Panc1 (cell line): ENCODE data around the gene TMEM121. TPM values are rescaled to one million over a fixed set of nuclear protein-coding genes. Genes with fewer than 3 reads are reported as not detected.

ENCODE experiments used
- ATAC-seq: fragments of 200-7000 bp; cut with Tn5 transposase; 2 replicates; pipeline ENCODE4 v1.9.1; 2020; ENCODE audit warnings: mild to moderate bottlenecking, moderate library complexity
- BruUV-seq: library from RNA; stranded (reverse); fragments of 400-500 nt; replicated peaks from 2 replicates; lab custom pipeline; 2021; lab: Mats Ljungman, UMichigan
- CTCF ChIA-PET: fragments of 300-600 bp; sonication (Branson Sonifier 250); formaldehyde crosslinking; loops from one replicate; lab custom pipeline; 2022; ENCODE audit warnings: antibody characterized with exemption; lab: Charles Lee
- POLR2A ChIA-PET: fragments of 300-600 bp; sonication (Branson Sonifier 250); formaldehyde crosslinking; loops from one replicate; lab custom pipeline; 2022; ENCODE audit warnings: antibody characterized with exemption; lab: Charles Lee
- DNase-seq: peaks from one replicate; pipeline ENCODE4 v3.0.0-alpha.2; 2010; ENCODE audit warnings: low read depth, low spot score
- H3K27ac ChIP-seq: 2 replicates; pipeline ENCODE4 v1.5.1; 2011; ENCODE audit warnings: mild to moderate bottlenecking, low read length, inconsistent platforms
- H3K27me3 ChIP-seq: fragments of 200-500 bp; sonication (Bioruptor generic); 2 replicates; pipeline ENCODE4 v1.6.0; 2014; ENCODE audit warnings: low read length, inconsistent platforms; ENCODE audit not compliant: control insufficient read depth, insufficient read depth
- H3K36me3 ChIP-seq: fragments of 200-500 bp; sonication (Bioruptor generic); 2 replicates; pipeline ENCODE4 v1.5.1; 2014; ENCODE audit warnings: inconsistent platforms, mild to moderate bottlenecking, low read length, moderate library complexity; ENCODE audit not compliant: control insufficient read depth, insufficient read depth
- H3K4me1 ChIP-seq: 2 replicates; pipeline ENCODE4 v1.5.1; 2011; ENCODE audit warnings: inconsistent platforms, mild to moderate bottlenecking, low read length, moderate library complexity; ENCODE audit not compliant: control insufficient read depth, insufficient read depth
- H3K4me3 ChIP-seq, 2 experiments: 2 replicates each; pipeline ENCODE4 v1.5.1; 2011 to 2012; ENCODE audit warnings: low read depth in 2 of 2, low read length in 2 of 2, mild to moderate bottlenecking in 2 of 2, inconsistent platforms in 1 of 2, moderate library complexity in 1 of 2
- H3K9me3 ChIP-seq: fragments of 200-500 bp; sonication (Bioruptor generic); 2 replicates; pipeline ENCODE4 v1.5.1; 2014; ENCODE audit warnings: low read depth, mild to moderate bottlenecking, inconsistent platforms, low read length, moderate library complexity; ENCODE audit not compliant: control insufficient read depth, insufficient read depth
- POLR2AphosphoS5 ChIP-seq: IDR thresholded peaks from 2 replicates; pipeline ENCODE4 v1.6.1; 2012; ENCODE audit warnings: mild to moderate bottlenecking, low read depth, low read length, moderate library complexity
- SIN3A ChIP-seq: IDR thresholded peaks from 2 replicates; pipeline ENCODE4 v1.6.1; 2012; ENCODE audit warnings: low read depth, mild to moderate bottlenecking, low read length, moderate library complexity, borderline replicate concordance; ENCODE audit not compliant: insufficient read depth
- TCF7L2 ChIP-seq: IDR thresholded peaks from 2 replicates; pipeline ENCODE4 v1.6.1; 2011; ENCODE audit warnings: mild to moderate bottlenecking, low read depth, low read length, inconsistent platforms
- in situ Hi-C: cut with HindIII; loops from 2 replicates; pipeline ENCODE4 v1.10.0; 2016; ENCODE audit warnings: low sequenced_read_pairs, low pct_unique_long_range_greater_than_20kb
- intact Hi-C: fragments of 100-400 bp; cut with micrococcal nuclease; formaldehyde crosslinking; loops from one replicate; pipeline ENCODE4 v1.10.0; 2022; ENCODE audit not compliant: unreplicated experiment
- total RNA-seq: library from RNA; stranded (reverse); gene quantifications from one replicate; pipeline ENCODE4 v1.2.1, GENCODE V29; 2021; ENCODE audit not compliant: unreplicated experiment
- TF ChIP-seq, protein P1 (sequence below): fragments of 450-650 bp; IDR thresholded peaks from 2 replicates; pipeline ENCODE4 v1.5.1; 2017; ENCODE audit warnings: mild to moderate bottlenecking
- TF ChIP-seq, protein P2 (sequence below), 2 experiments: IDR thresholded peaks; 2 replicates each; pipeline ENCODE4 v1.6.1; 2011 to 2012; ENCODE audit warnings: low read depth in 2 of 2, control low read depth in 1 of 2, low read length in 1 of 2, mild to moderate bottlenecking in 1 of 2, moderate library complexity in 1 of 2; ENCODE audit not compliant: insufficient read depth in 1 of 2

The TMEM121 gene
- total RNA-seq, 1 experiment from 2014 or later = 4.6 TPM

DNA sequence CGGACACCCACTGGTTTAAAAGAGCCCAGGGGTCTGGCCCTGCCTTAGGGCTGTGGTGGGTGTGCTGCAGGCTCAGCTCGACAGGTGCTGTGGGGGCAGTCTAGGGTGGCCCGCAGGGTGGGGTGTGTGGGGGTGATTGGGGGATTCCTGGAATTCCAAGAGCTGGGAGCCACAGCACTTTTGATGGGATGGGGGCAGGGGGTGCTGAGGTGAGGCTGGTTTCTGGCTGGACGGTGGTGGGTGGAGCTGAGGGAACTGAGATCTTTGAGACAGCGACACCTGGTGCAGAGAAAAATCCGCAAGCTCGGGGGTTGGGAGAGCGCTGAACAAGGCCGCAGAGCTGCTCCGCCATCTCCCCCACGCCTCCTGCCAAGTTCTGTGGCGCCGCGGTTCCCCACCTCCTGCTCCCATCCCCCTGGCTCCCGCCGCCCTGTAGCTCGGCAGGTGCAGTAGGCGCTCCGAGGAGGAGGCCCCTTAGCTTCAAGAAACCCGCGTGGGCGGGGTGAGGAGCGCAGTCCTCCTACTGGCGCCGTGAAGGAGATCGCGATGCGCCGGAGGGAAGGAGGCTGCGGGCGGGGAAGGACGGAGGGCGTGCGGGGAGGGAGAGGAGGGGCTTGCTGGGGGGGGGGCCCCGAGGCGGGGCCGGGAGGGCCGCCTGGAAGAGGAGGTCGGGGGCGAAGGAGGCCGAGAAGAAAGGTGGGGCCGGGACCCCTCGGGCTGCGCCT, 36.7 kb upstream of the TMEM121 start:
- Histone ChIP-seq H3K36me3 (no peaks in the 10 kb centered on the region; the same call in 1 of the 2 replicates), H3K9me3 (no peaks in the 10 kb centered on the region), H3K27me3 (no peaks in the 10 kb centered on the region), H3K4me1 (peaks cover 20% of the 10 kb centered on the region), H3K4me3 (peak overlapping the region; percentile 58 to 67), H3K27ac (peak overlapping the region; percentile 81)
- in situ Hi-C loops = no loop called here
- ChIA-PET POLR2A (interaction anchor here (0.5 to 0.9 kb wide), 3 partner anchors 19 to 193 kb away, joined by 3 to 8 read pairs (median 3); no protein-coding TSS in a partner anchor), CTCF (interaction anchor here (0.7 to 1.7 kb wide), 5 partner anchors 9 to 119 kb away, joined by 3 to 18 read pairs (median 3); no protein-coding TSS in a partner anchor)
- ATAC-seq (peak; percentile 28), DNase-seq (no peak)
- BruUV-seq = no TSS peak
- intact Hi-C loops = loop anchor here (10.0 kb wide), 1 partner anchor 115 kb away; no protein-coding TSS in a partner anchor
- TF ChIP-seq TCF7L2 (peak; percentile 91), POLR2AphosphoS5 (peak; percentile 69; the same call in 1 of the 2 replicates), SIN3A (0 out of 2 replicates have a peak, but pooled peaks have one; percentile 17)
- TF ChIP-seq, protein P1, sequence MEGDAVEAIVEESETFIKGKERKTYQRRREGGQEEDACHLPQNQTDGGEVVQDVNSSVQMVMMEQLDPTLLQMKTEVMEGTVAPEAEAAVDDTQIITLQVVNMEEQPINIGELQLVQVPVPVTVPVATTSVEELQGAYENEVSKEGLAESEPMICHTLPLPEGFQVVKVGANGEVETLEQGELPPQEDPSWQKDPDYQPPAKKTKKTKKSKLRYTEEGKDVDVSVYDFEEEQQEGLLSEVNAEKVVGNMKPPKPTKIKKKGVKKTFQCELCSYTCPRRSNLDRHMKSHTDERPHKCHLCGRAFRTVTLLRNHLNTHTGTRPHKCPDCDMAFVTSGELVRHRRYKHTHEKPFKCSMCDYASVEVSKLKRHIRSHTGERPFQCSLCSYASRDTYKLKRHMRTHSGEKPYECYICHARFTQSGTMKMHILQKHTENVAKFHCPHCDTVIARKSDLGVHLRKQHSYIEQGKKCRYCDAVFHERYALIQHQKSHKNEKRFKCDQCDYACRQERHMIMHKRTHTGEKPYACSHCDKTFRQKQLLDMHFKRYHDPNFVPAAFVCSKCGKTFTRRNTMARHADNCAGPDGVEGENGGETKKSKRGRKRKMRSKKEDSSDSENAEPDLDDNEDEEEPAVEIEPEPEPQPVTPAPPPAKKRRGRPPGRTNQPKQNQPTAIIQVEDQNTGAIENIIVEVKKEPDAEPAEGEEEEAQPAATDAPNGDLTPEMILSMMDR = peak; percentile 59
- TF ChIP-seq, protein P2, sequence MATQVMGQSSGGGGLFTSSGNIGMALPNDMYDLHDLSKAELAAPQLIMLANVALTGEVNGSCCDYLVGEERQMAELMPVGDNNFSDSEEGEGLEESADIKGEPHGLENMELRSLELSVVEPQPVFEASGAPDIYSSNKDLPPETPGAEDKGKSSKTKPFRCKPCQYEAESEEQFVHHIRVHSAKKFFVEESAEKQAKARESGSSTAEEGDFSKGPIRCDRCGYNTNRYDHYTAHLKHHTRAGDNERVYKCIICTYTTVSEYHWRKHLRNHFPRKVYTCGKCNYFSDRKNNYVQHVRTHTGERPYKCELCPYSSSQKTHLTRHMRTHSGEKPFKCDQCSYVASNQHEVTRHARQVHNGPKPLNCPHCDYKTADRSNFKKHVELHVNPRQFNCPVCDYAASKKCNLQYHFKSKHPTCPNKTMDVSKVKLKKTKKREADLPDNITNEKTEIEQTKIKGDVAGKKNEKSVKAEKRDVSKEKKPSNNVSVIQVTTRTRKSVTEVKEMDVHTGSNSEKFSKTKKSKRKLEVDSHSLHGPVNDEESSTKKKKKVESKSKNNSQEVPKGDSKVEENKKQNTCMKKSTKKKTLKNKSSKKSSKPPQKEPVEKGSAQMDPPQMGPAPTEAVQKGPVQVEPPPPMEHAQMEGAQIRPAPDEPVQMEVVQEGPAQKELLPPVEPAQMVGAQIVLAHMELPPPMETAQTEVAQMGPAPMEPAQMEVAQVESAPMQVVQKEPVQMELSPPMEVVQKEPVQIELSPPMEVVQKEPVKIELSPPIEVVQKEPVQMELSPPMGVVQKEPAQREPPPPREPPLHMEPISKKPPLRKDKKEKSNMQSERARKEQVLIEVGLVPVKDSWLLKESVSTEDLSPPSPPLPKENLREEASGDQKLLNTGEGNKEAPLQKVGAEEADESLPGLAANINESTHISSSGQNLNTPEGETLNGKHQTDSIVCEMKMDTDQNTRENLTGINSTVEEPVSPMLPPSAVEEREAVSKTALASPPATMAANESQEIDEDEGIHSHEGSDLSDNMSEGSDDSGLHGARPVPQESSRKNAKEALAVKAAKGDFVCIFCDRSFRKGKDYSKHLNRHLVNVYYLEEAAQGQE (IDR thresholded peaks at IDR 0.05; ENCODE audit: insufficient read depth in 1 of 2, low read depth in 2 of 2, low read length in 1 of 2) = no peak

DNA sequence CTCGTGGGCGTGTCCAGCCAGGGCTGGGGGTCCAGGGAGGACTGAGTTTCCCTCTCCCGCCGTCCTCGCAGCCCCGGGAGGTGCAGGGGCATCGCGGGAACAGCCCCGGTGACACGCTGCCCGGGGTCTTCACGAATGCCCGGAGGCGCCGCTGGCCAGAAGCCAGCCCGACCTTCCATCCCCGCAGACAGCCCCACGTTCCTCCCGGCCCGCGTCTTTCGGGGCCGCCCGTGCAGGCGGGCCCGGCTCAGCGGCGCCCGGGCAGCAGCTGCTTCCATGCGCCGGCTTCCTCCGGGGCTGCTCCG, 36.2 kb upstream of the TMEM121 start:
- ChIA-PET CTCF (interaction anchor here (1.0 to 1.7 kb wide), 5 partner anchors 9 to 119 kb away, joined by 3 to 18 read pairs (median 4); no protein-coding TSS in a partner anchor), POLR2A (interaction anchor here (0.7 kb wide), 1 partner anchor 123 kb away, joined by 3 read pairs; no protein-coding TSS in a partner anchor)
- TF ChIP-seq POLR2AphosphoS5 = no peak
- intact Hi-C loops (no loop called here), in situ Hi-C loops (no loop called here)
- no TSS peak for BruUV-seq
- Histone ChIP-seq H3K4me1 (peaks cover 16% of the 10 kb centered on the region), H3K27me3 (no peaks in the 10 kb centered on the region), H3K9me3 (no peaks in the 10 kb centered on the region), H3K27ac (peak overlapping the region; percentile 54; the same call in 1 of the 2 replicates), H3K36me3 (no peaks in the 10 kb centered on the region; the same call in 1 of the 2 replicates), H3K4me3 (peak overlapping the region; percentile 58 to 67)
- DNase-seq = no peak
- 0 out of 2 replicates have a peak, but pooled peaks have one; percentile 0 for ATAC-seq
